SK-N-SH treated with all-trans-retinoic acid at 6 μM for 48 hours (cell line): ENCODE results near the gene BLM.

Source experiments
- ATAC-seq: fragments of 200-7000 bp; cut with Tn5 transposase; 3 replicates; pipeline ENCODE4 v1.9.1; 2020; ENCODE audit warnings: mild to moderate bottlenecking, moderate library complexity
- ARNTL ChIP-seq: fragments of 450-650 bp; formaldehyde crosslinking; IDR thresholded peaks from 2 replicates; pipeline ENCODE4 v1.5.0; 2020; ENCODE audit warnings: low read depth, mild to moderate bottlenecking, moderate library complexity, borderline replicate concordance
- BACH2 ChIP-seq: fragments of 250-450 bp; sonication (Bioruptor Pico); IDR thresholded peaks from 2 replicates; pipeline ENCODE4 v1.9.0; 2021; ENCODE audit warnings: mild to moderate bottlenecking, borderline replicate concordance
- CREB5 ChIP-seq: fragments of 250-450 bp; sonication (Bioruptor Pico); IDR thresholded peaks from 2 replicates; pipeline ENCODE4 v1.5.1; 2020; ENCODE audit warnings: low read depth, mild to moderate bottlenecking, moderate library complexity
- CSDC2 ChIP-seq: fragments of 250-450 bp; sonication (Bioruptor Pico); IDR thresholded peaks from 2 replicates; pipeline ENCODE4 v1.5.0; 2020; ENCODE audit warnings: mild to moderate bottlenecking, moderate library complexity
- ESRRG ChIP-seq: fragments of 250-450 bp; sonication (Bioruptor Pico); IDR thresholded peaks from 2 replicates; pipeline ENCODE4 v1.6.1; 2021; ENCODE audit warnings: mild to moderate bottlenecking
- GLIS3 ChIP-seq: fragments of 250-450 bp; sonication (Bioruptor Pico); IDR thresholded peaks from 2 replicates; pipeline ENCODE4 v1.5.0; 2020; ENCODE audit warnings: mild to moderate bottlenecking, moderate library complexity
- ISL1 ChIP-seq: fragments of 250-450 bp; sonication (Bioruptor Pico); IDR thresholded peaks from 2 replicates; pipeline ENCODE4 v2.1.2; 2022; ENCODE audit warnings: mild to moderate bottlenecking, moderate library complexity
- OSR1 ChIP-seq: fragments of 250-450 bp; sonication (Bioruptor Pico); IDR thresholded peaks from 2 replicates; pipeline ENCODE4 v1.8.0; 2022; ENCODE audit warnings: moderate library complexity, mild to moderate bottlenecking, inconsistent platforms
- PATZ1 ChIP-seq: fragments of 250-450 bp; sonication (Bioruptor Pico); IDR thresholded peaks from 2 replicates; pipeline ENCODE4 v1.8.0; 2020; ENCODE audit warnings: mild to moderate bottlenecking, moderate library complexity, borderline replicate concordance
- PPARA ChIP-seq: fragments of 250-450 bp; sonication (Bioruptor Pico); IDR thresholded peaks from 2 replicates; pipeline ENCODE4 v1.5.0; 2020; ENCODE audit warnings: mild to moderate bottlenecking, borderline replicate concordance
- RARB ChIP-seq: fragments of 250-450 bp; sonication (Bioruptor Pico); IDR thresholded peaks from 2 replicates; pipeline ENCODE4 v1.8.0; 2021; ENCODE audit warnings: mild to moderate bottlenecking, moderate library complexity
- SNAI2 ChIP-seq: fragments of 250-450 bp; sonication (Bioruptor Pico); IDR thresholded peaks from 2 replicates; pipeline ENCODE4 v1.5.0; 2020; ENCODE audit warnings: mild to moderate bottlenecking, moderate library complexity
- TCF4 ChIP-seq: fragments of 250-450 bp; sonication (Bioruptor Pico); IDR thresholded peaks from 2 replicates; pipeline ENCODE4 v1.8.0; 2021; ENCODE audit warnings: mild to moderate bottlenecking, moderate library complexity, borderline replicate concordance
- TOX ChIP-seq: fragments of 250-450 bp; sonication (Bioruptor Pico); IDR thresholded peaks from 2 replicates; pipeline ENCODE4 v1.8.0; 2021; ENCODE audit warnings: mild to moderate bottlenecking, moderate library complexity, borderline replicate concordance
- ZC3H10 ChIP-seq: fragments of 250-450 bp; sonication (Bioruptor Pico); IDR thresholded peaks from 2 replicates; pipeline ENCODE4 v1.5.1; 2021; ENCODE audit warnings: mild to moderate bottlenecking, moderate library complexity
- ZFP3 ChIP-seq: fragments of 250-450 bp; sonication (Bioruptor Pico); IDR thresholded peaks from 2 replicates; pipeline ENCODE4 v1.5.0; 2020; ENCODE audit warnings: mild to moderate bottlenecking, moderate library complexity
- ZFP30 ChIP-seq: fragments of 450-650 bp; formaldehyde crosslinking; IDR thresholded peaks from 2 replicates; pipeline ENCODE4 v1.5.0; 2022; ENCODE audit warnings: mild to moderate bottlenecking, moderate library complexity
- ZNF565 ChIP-seq: fragments of 450-650 bp; formaldehyde crosslinking; conservative IDR thresholded peaks from 2 replicates; pipeline ENCODE4 v1.5.0; 2020; ENCODE audit warnings: low read depth, mild to moderate bottlenecking, moderate library complexity
- ZNF70 ChIP-seq: fragments of 450-650 bp; formaldehyde crosslinking; IDR thresholded peaks from 2 replicates; pipeline ENCODE4 v1.5.0; 2020; ENCODE audit warnings: mild to moderate bottlenecking, moderate library complexity
- ZNF8 ChIP-seq: fragments of 450-650 bp; formaldehyde crosslinking; IDR thresholded peaks from 2 replicates; pipeline ENCODE4 v1.5.0; 2020; ENCODE audit warnings: mild to moderate bottlenecking, moderate library complexity
- TF ChIP-seq, protein P1 (sequence below): fragments of 250-450 bp; sonication (Bioruptor Pico); IDR thresholded peaks from 2 replicates; pipeline ENCODE4 v1.5.1; 2021; ENCODE audit warnings: mild to moderate bottlenecking, moderate library complexity
- TF ChIP-seq, protein P2 (sequence below): fragments of 250-450 bp; sonication (Bioruptor Pico); IDR thresholded peaks from 2 replicates; pipeline ENCODE4 v1.8.0; 2021; ENCODE audit warnings: low read depth, mild to moderate bottlenecking, moderate library complexity, borderline replicate concordance

Gene BLM

GRCh38 chr15:90749754-90750153 lies 32.6 kb downstream of the BLM start:
- no peak for ATAC-seq
- TF ChIP-seq ZNF8 (no peak), ZNF70 (CRISPR knock-in tag) (no peak), CREB5 (CRISPR knock-in tag) (no peak), SNAI2 (no peak), BACH2 (CRISPR knock-in tag) (no peak), ARNTL (CRISPR knock-in tag) (no peak)

- TF ChIP-seq ZNF70 (CRISPR knock-in tag): no peak
- TF ChIP-seq, protein P1, sequence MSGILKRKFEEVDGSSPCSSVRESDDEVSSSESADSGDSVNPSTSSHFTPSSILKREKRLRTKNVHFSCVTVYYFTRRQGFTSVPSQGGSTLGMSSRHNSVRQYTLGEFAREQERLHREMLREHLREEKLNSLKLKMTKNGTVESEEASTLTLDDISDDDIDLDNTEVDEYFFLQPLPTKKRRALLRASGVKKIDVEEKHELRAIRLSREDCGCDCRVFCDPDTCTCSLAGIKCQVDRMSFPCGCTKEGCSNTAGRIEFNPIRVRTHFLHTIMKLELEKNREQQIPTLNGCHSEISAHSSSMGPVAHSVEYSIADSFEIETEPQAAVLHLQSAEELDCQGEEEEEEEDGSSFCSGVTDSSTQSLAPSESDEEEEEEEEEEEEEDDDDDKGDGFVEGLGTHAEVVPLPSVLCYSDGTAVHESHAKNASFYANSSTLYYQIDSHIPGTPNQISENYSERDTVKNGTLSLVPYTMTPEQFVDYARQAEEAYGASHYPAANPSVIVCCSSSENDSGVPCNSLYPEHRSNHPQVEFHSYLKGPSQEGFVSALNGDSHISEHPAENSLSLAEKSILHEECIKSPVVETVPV (CRISPR knock-in tag): no peak
- no peak for TF ChIP-seq ZFP3 (CRISPR knock-in tag)
- no peak for TF ChIP-seq TOX
- TF ChIP-seq OSR1 (CRISPR knock-in tag): no peak
- TF ChIP-seq BACH2 (CRISPR knock-in tag): no peak
- no peak for TF ChIP-seq RARB (CRISPR knock-in tag)
- TF ChIP-seq CSDC2 (CRISPR knock-in tag): no peak
- no peak for TF ChIP-seq PPARA (CRISPR knock-in tag)
- TF ChIP-seq ISL1 (CRISPR knock-in tag): no peak
- no peak for TF ChIP-seq GLIS3 (CRISPR knock-in tag)
- TF ChIP-seq ZC3H10 (CRISPR knock-in tag): no peak
- no peak for TF ChIP-seq ZNF565
- TF ChIP-seq TCF4 (CRISPR knock-in tag): no peak
- no peak for TF ChIP-seq ZFP30 (CRISPR knock-in tag)
- no peak for TF ChIP-seq ZNF8
- no peak for TF ChIP-seq ARNTL (CRISPR knock-in tag)
- TF ChIP-seq, all 23 proteins: peak for 0
- no peak for ATAC-seq
Measured at GRCh38 chr15:90750186-90750585, 33.0 kb downstream of the BLM start.

GRCh38 chr15:90751300-90751825 lies 34.2 kb downstream of the BLM start:
- ATAC-seq: no peak
- no peak for TF ChIP-seq ZNF8
- no peak for TF ChIP-seq GLIS3 (CRISPR knock-in tag)
- TF ChIP-seq ZNF565: no peak
- TF ChIP-seq, protein P1 (CRISPR knock-in tag): no peak
- no peak for TF ChIP-seq ZFP3 (CRISPR knock-in tag)
- TF ChIP-seq ISL1 (CRISPR knock-in tag): no peak
- no peak for TF ChIP-seq CREB5 (CRISPR knock-in tag)
- TF ChIP-seq ARNTL (CRISPR knock-in tag): no peak
- no peak for TF ChIP-seq ZNF70 (CRISPR knock-in tag)
- no peak for TF ChIP-seq PATZ1 (CRISPR knock-in tag)
- no peak for TF ChIP-seq PPARA (CRISPR knock-in tag)
- no peak for TF ChIP-seq TOX
- TF ChIP-seq SNAI2: no peak
- TF ChIP-seq RARB (CRISPR knock-in tag): no peak
- TF ChIP-seq, protein P2, sequence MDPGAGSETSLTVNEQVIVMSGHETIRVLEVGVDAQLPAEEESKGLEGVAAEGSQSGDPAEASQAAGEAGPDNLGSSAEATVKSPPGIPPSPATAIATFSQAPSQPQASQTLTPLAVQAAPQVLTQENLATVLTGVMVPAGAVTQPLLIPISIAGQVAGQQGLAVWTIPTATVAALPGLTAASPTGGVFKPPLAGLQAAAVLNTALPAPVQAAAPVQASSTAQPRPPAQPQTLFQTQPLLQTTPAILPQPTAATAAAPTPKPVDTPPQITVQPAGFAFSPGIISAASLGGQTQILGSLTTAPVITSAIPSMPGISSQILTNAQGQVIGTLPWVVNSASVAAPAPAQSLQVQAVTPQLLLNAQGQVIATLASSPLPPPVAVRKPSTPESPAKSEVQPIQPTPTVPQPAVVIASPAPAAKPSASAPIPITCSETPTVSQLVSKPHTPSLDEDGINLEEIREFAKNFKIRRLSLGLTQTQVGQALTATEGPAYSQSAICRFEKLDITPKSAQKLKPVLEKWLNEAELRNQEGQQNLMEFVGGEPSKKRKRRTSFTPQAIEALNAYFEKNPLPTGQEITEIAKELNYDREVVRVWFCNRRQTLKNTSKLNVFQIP (CRISPR knock-in tag): no peak
- TF ChIP-seq TCF4 (CRISPR knock-in tag): no peak
- no peak for TF ChIP-seq ZC3H10 (CRISPR knock-in tag)
- TF ChIP-seq ESRRG (CRISPR knock-in tag): no peak
- no peak for TF ChIP-seq BACH2 (CRISPR knock-in tag)
